Tibial nerve (tissue), 4 donors: ENCODE results near the gene JOSD1. TPM values are rescaled to one million over a fixed set of nuclear protein-coding genes. Genes with fewer than 3 reads are reported as not detected.

ENCODE experiments used
- DNase-seq, 2 donors: peaks; one replicate each; pipeline ENCODE4 v3.0.0-alpha.2; 2019; ENCODE audit warnings: low spot score in 2 of 2
- H3K27ac ChIP-seq, 4 donors: fragments of 200-600 bp; sonication (generic) in 3 of 4; one replicate each; pipeline ENCODE4 v1.5.1; 2017 to 2019; ENCODE audit warnings: mild to moderate bottlenecking in 1 of 4
- H3K27me3 ChIP-seq, 2 donors: fragments of 200-600 bp; sonication (generic) in 1 of 2; one replicate each; pipeline versions ENCODE4 v1.5.1 to v1.6.0; 2017 to 2019
- H3K36me3 ChIP-seq, 3 donors: fragments of 200-600 bp; sonication (generic); one replicate each; pipeline ENCODE4 v1.5.1; 2018 to 2019
- H3K4me1 ChIP-seq, 4 donors: fragments of 200-600 bp; sonication (generic) in 3 of 4; one replicate each; pipeline ENCODE4 v1.5.1; 2017 to 2019
- H3K4me3 ChIP-seq, 4 donors: fragments of 200-600 bp; sonication (generic) in 3 of 4; one replicate each; pipeline ENCODE4 v1.5.1; 2017 to 2019; ENCODE audit warnings: mild to moderate bottlenecking in 1 of 4, moderate library complexity in 1 of 4
- H3K9me3 ChIP-seq, 4 donors: fragments of 200-600 bp; sonication (generic) in 3 of 4; one replicate each; pipeline ENCODE4 v1.5.1; 2017 to 2019
- EP300 ChIP-seq, 2 donors: sonication (generic); formaldehyde crosslinking; IDR thresholded peaks; one replicate each; pipeline ENCODE4 v1.6.1; 2017; ENCODE audit warnings: antibody characterized with exemption in 2 of 2, mild to moderate bottlenecking in 1 of 2
- POLR2A ChIP-seq, 2 donors: fragments of 450-650 bp; IDR thresholded peaks; one replicate each; pipeline ENCODE4 v1.6.1; 2017; ENCODE audit warnings: antibody characterized with exemption in 2 of 2, mild to moderate bottlenecking in 2 of 2, moderate library complexity in 2 of 2
- WGBS, 2 donors: methylation state at CpG; one replicate each; pipeline ENCODE4 v1.1.5; 2018; 5-methylcytosine and 5-hydroxymethylcytosine counted together
- total RNA-seq, 4 donors: library from RNA; depleted of rRNA; stranded (reverse); fragments of >200 nt; gene quantifications; one replicate each; pipeline ENCODE4 v1.1.0, GENCODE V29; 2016
- TF ChIP-seq, protein P1 (sequence below), 5 experiments: fragments of 200-600 bp in 3 of 5; fragments of 450-650 bp in 2 of 5; sonication (generic) in 3 of 5; IDR thresholded peaks; one replicate each; pipeline ENCODE4 v1.5.1; 2016 to 2019; ENCODE audit warnings: antibody characterized with exemption in 5 of 5, mild to moderate bottlenecking in 3 of 5, moderate library complexity in 2 of 5

Gene JOSD1
- total RNA-seq, 4 donors from 2014 or later: 50.7 to 86.4 (median 76.0) TPM

DNA sequence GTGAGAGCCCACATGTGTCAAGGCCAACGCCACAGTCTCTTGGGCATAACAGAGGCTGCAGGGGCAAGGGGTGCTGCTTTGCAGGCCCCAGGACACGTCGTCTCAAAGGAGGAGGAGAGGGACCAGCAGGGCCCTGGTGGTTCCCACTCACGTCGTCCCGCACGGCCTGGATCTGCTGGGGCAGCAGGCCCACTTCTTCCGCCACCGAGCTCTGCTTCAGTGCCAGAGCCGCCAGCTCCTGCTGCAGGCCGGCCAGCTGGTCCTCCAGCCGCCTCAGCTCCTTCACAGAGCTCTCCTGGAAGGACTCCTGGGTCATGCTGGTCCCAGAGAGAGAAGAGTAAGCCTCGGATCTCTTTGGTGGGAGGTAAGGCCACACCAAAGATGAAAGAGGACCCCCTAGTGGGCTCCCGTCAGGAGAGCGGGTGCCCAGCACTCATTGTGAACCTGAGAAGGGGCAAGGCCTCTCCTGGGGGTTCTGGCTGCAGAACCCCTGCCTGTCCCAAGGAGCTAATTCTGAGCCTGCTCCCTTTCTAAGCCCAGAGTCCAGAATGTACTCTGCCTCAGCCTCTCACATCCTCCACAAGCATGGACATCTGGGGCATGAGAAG is 39.5 kb upstream of the JOSD1 start:
- Histone ChIP-seq H3K27ac (no peak overlapping the region), H3K9me3 (no peaks in the 10 kb centered on the region), H3K36me3 (peaks cover 42 to 100% (median 76%) of the 10 kb centered on the region in 3 donors), H3K27me3 (no peaks in the 10 kb centered on the region), H3K4me3 (no peak overlapping the region), H3K4me1 (peaks cover 0 to 7% (median 0%) of the 10 kb centered on the region in 4 donors)
- 81 to 90% methylated on average over 15 of the region's 15 CpGs for WGBS, 2 donors
- DNase-seq: no peak
- no peak for TF ChIP-seq EP300 (IDR thresholded peaks at IDR 0.05)
- TF ChIP-seq POLR2A (IDR thresholded peaks at IDR 0.05): no peak
- TF ChIP-seq, protein P1, sequence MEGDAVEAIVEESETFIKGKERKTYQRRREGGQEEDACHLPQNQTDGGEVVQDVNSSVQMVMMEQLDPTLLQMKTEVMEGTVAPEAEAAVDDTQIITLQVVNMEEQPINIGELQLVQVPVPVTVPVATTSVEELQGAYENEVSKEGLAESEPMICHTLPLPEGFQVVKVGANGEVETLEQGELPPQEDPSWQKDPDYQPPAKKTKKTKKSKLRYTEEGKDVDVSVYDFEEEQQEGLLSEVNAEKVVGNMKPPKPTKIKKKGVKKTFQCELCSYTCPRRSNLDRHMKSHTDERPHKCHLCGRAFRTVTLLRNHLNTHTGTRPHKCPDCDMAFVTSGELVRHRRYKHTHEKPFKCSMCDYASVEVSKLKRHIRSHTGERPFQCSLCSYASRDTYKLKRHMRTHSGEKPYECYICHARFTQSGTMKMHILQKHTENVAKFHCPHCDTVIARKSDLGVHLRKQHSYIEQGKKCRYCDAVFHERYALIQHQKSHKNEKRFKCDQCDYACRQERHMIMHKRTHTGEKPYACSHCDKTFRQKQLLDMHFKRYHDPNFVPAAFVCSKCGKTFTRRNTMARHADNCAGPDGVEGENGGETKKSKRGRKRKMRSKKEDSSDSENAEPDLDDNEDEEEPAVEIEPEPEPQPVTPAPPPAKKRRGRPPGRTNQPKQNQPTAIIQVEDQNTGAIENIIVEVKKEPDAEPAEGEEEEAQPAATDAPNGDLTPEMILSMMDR (IDR thresholded peaks at IDR 0.05): no peak

DNA sequence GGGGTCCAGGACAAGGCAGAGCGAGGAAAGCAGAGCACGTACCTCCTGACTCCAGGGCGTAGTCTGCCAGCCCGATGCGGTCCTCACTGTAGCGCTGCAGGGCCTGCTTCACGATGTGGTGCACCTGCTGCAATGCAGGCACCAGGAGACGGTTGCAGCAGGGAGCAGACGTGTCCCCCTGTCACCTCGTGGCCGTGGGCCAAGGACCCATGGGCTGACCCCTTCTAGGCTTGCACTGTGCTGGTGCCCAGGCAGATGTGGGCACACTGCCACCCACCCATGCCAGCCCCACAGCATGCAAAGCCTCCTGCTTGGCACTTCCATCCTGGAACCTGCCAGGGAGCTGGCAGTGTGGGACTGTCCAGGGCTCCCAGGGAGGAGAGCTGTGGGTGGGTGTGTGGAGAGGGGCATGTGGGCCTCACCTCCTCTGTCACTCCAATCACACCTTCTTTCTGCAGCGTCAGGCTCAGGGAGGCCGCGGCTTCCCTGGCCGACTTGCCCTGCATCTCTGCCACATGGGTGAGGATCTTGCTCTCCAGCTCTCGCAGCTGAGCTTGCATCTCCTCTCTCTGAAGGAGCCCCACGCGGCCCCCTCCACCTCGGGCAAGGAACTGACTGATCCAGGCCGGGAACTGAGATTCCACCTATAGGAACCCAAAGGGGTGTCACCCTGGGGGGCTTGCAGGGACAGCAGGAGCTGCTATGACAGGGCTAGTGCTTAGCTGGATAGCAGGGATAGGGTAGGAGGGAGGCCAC is 38.7 kb upstream of the JOSD1 start:
- WGBS, 2 donors: 93 to 96% methylated on average over 9 to 20 of the region's 20 CpGs
- H3K27ac ChIP-seq: no peak overlapping the region

DNA sequence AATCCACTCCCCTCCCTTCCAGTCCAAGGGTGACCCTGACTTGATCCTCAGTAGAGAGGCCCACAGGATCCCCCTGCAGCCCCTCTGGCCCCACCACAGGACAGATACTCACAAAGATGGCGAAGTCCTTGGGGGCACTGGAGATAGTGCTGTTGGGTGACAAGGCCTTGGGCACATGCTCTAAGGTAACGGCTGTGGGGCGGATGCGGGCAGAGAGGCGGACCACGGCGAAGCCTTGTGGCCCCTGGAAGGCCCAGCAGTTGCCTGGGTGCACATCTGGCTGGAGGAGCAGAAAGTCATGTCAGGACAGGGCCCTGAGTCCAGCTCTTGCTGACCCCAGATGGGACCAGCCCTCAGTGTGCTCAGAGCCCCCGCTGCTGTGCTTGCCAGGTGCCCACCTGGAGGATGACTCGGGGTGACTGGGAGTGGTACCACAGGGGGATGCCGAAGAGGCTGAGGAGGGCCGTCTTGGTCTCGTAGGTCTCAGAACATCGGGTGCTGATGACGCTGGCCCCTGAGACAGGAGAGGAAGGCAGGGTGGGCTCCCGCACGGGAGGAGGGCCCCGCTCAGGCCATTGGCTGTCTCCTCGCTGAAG is 37.8 kb upstream of the JOSD1 start:
- Histone ChIP-seq H3K4me3 (no peak overlapping the region), H3K27me3 (no peaks in the 10 kb centered on the region), H3K36me3 (peaks cover 39 to 100% (median 68%) of the 10 kb centered on the region in 3 donors), H3K9me3 (no peaks in the 10 kb centered on the region), H3K4me1 (peaks cover 0 to 24% (median 9%) of the 10 kb centered on the region in 4 donors), H3K27ac (no peak overlapping the region)
- WGBS, 2 donors: 93 to 96% methylated on average over 17 to 18 of the region's 18 CpGs
- no peak for TF ChIP-seq EP300 (IDR thresholded peaks at IDR 0.05)
- DNase-seq: no peak

More for the DNA sequence above, 38.7 kb upstream of the JOSD1 start:
- peaks cover 0 to 15% (median 2%) of the 10 kb centered on the region in 4 donors for H3K4me1 ChIP-seq
- H3K4me3 ChIP-seq: no peak overlapping the region
- TF ChIP-seq POLR2A (IDR thresholded peaks at IDR 0.05): no peak
- no peak for TF ChIP-seq EP300 (IDR thresholded peaks at IDR 0.05)
- TF ChIP-seq, protein P1 (IDR thresholded peaks at IDR 0.05): no peak
- no peak for DNase-seq
- no peaks in the 10 kb centered on the region for H3K9me3 ChIP-seq
- H3K27me3 ChIP-seq: no peaks in the 10 kb centered on the region
- peaks cover 37 to 100% (median 72%) of the 10 kb centered on the region in 3 donors for H3K36me3 ChIP-seq

DNA sequence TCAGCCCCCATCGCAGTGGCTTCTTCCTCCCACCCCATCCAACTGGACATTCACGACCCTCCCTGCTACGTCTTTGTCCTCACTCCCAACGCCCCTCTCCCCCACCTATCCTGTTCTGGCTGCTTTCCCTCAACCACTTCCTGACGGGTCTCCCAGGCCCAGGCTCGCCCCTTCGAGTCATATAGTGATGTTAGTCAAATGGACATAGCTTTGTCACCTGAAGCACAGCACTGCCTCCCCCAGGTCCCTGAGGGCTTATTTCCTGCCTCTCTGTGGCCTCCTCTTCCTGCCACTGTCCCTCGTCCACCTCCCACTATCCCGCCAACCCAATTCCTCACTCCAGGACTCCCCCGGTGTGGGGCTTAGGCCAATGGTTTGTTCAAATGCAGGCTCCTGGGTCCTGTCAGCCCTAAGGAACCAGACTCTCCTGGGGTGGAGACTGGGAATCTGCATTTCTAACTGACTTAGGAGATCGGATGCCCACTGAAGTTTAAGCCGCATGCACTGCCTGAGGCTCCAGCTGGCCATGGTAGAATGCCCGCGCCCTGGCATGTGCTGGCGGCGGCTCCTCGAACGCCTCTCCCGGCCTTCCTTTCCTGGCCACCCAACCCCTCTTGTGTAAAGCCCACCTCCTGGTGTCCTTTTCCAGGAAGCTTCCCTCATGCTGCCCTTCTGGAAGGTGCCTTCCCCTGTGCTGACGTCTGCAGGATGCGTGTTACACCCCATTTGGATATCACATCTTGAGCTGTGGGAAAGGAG is 36.7 kb upstream of the JOSD1 start:
- WGBS, 2 donors: 79 to 84% methylated on average over 21 of the region's 21 CpGs
- Histone ChIP-seq H3K36me3 (peaks cover 39 to 91% (median 58%) of the 10 kb centered on the region in 3 donors), H3K4me1 (peaks cover 0 to 35% (median 15%) of the 10 kb centered on the region in 4 donors), H3K27me3 (no peaks in the 10 kb centered on the region), H3K9me3 (no peaks in the 10 kb centered on the region), H3K4me3 (no peak overlapping the region), H3K27ac (no peak overlapping the region)
- DNase-seq: no peak
- TF ChIP-seq POLR2A (IDR thresholded peaks at IDR 0.05): no peak
- no peak for TF ChIP-seq EP300 (IDR thresholded peaks at IDR 0.05)
- TF ChIP-seq, protein P1 (IDR thresholded peaks at IDR 0.05): no peak

DNA sequence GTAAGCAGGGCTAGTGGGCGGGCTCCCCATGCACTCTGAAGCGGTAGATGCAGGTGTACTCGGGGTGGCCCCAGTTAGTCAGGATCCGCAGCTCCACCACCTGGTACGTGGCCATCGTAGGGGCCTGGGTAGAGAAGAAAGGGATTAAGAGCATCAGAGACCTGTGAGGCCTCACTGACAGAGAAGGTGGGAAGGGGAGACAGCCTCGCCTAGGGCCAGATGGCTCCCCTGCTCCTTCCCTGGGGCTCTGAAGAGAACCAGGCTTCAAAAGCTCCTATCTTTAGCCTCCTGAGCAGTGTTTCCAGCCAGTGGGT is 35.5 kb upstream of the JOSD1 start:
- Histone ChIP-seq H3K9me3 (no peaks in the 10 kb centered on the region), H3K36me3 (peaks cover 28 to 91% (median 47%) of the 10 kb centered on the region in 3 donors), H3K4me1 (peaks cover 0 to 37% (median 15%) of the 10 kb centered on the region in 4 donors), H3K4me3 (no peak overlapping the region), H3K27ac (no peak overlapping the region), H3K27me3 (no peaks in the 10 kb centered on the region)
- TF ChIP-seq POLR2A (IDR thresholded peaks at IDR 0.05): no peak
- TF ChIP-seq, protein P1 (IDR thresholded peaks at IDR 0.05): no peak
- no peak for DNase-seq
- whole genome bisulfite sequencing, 2 donors: 82 to 90% methylated on average over 5 to 6 of the region's 7 CpGs
